HUES48 (cell line): ENCODE results near the gene CITED1.
A peak's percentile ranks its signal among the peaks of the same experiment; 100 is the strongest.

Source experiments
- H3K27ac ChIP-seq: one replicate; pipeline ENCODE4 v1.7.0; 2013; ENCODE audit warnings: low read depth, low read length, inconsistent platforms
- H3K27me3 ChIP-seq: 2 replicates; pipeline ENCODE4 v1.6.1; 2013; ENCODE audit warnings: mild to moderate bottlenecking, low read length; ENCODE audit not compliant: control insufficient read depth, insufficient read depth
- H3K36me3 ChIP-seq: 2 replicates; pipeline ENCODE4 v1.6.1; 2013; ENCODE audit warnings: low read length; ENCODE audit not compliant: control insufficient read depth, insufficient read depth
- H3K4me1 ChIP-seq: 2 replicates; pipeline ENCODE4 v1.6.1; 2013; ENCODE audit warnings: mild to moderate bottlenecking, low read length; ENCODE audit not compliant: control insufficient read depth, insufficient read depth
- H3K4me3 ChIP-seq: 2 replicates; pipeline ENCODE4 v1.5.1; 2013; ENCODE audit warnings: mild to moderate bottlenecking, low read depth, low read length
- H3K9ac ChIP-seq: 2 replicates; pipeline ENCODE4 v1.6.1; 2013; ENCODE audit warnings: mild to moderate bottlenecking, low read depth, low read length, moderate library complexity
- H3K9me3 ChIP-seq: 2 replicates; pipeline ENCODE4 v1.6.1; 2013; ENCODE audit warnings: low read length; ENCODE audit not compliant: control insufficient read depth, insufficient read depth

CITED1 gene

GRCh38 chrX:72308209-72308565, 2.5 kb upstream of the CITED1 start:
- H3K4me3 ChIP-seq, result peak overlapping the region; percentile 59
- H3K27ac ChIP-seq, result no peak overlapping the region
- H3K9me3 ChIP-seq, result peaks cover 5% of the 10 kb centered on the region; the same call in 1 of the 2 replicates
- no peaks in the 10 kb centered on the region for H3K36me3 ChIP-seq
- peaks cover 12% of the 10 kb centered on the region; the same call in 1 of the 2 replicates for H3K4me1 ChIP-seq
- H3K27me3 ChIP-seq, result peaks cover 78% of the 10 kb centered on the region
- no peak overlapping the region for H3K9ac ChIP-seq

- peak overlapping the region; percentile 59 for H3K4me3 ChIP-seq
- no peak overlapping the region for H3K9ac ChIP-seq
- H3K4me1 ChIP-seq, result peaks cover 12% of the 10 kb centered on the region; the same call in 1 of the 2 replicates
- H3K27ac ChIP-seq, result no peak overlapping the region
- H3K27me3 ChIP-seq, result peaks cover 78% of the 10 kb centered on the region
- peaks cover 10% of the 10 kb centered on the region; the same call in 1 of the 2 replicates for H3K9me3 ChIP-seq
- no peaks in the 10 kb centered on the region for H3K36me3 ChIP-seq
These were observed 1.9 kb upstream of the CITED1 start for GRCh38 chrX:72307646-72308051.

- Histone ChIP-seq H3K9me3 (peaks cover 13% of the 10 kb centered on the region; the same call in 1 of the 2 replicates), H3K4me3 (peak overlapping the region; percentile 59), H3K9ac (no peak overlapping the region), H3K36me3 (no peaks in the 10 kb centered on the region), H3K4me1 (peaks cover 12% of the 10 kb centered on the region; the same call in 1 of the 2 replicates), H3K27me3 (peaks cover 84% of the 10 kb centered on the region), H3K27ac (no peak overlapping the region)
These were observed 1.3 kb upstream of the CITED1 start for GRCh38 chrX:72306851-72307645.

- peaks cover 92% of the 10 kb centered on the region for H3K27me3 ChIP-seq
- H3K4me1 ChIP-seq, result peaks cover 12% of the 10 kb centered on the region; the same call in 1 of the 2 replicates
- H3K9ac ChIP-seq, result no peak overlapping the region
- no peaks in the 10 kb centered on the region for H3K36me3 ChIP-seq
- no peak overlapping the region for H3K27ac ChIP-seq
- H3K9me3 ChIP-seq, result peaks cover 15% of the 10 kb centered on the region; the same call in 1 of the 2 replicates
- peak overlapping the region; percentile 59 for H3K4me3 ChIP-seq
These were observed 529 bp upstream of the CITED1 start for GRCh38 chrX:72306085-72306801.

GRCh38 chrX:72304877-72305276, 837 bp downstream of the CITED1 start:
- H3K36me3 ChIP-seq, result no peaks in the 10 kb centered on the region
- H3K27ac ChIP-seq, result no peak overlapping the region
- peaks cover 12% of the 10 kb centered on the region; the same call in 1 of the 2 replicates for H3K4me1 ChIP-seq
- peak overlapping the region; percentile 57 for H3K4me3 ChIP-seq
- H3K9ac ChIP-seq, result no peak overlapping the region
- H3K9me3 ChIP-seq, result peaks cover 15% of the 10 kb centered on the region; the same call in 1 of the 2 replicates
- H3K27me3 ChIP-seq, result peaks cover 90% of the 10 kb centered on the region

DNA sequence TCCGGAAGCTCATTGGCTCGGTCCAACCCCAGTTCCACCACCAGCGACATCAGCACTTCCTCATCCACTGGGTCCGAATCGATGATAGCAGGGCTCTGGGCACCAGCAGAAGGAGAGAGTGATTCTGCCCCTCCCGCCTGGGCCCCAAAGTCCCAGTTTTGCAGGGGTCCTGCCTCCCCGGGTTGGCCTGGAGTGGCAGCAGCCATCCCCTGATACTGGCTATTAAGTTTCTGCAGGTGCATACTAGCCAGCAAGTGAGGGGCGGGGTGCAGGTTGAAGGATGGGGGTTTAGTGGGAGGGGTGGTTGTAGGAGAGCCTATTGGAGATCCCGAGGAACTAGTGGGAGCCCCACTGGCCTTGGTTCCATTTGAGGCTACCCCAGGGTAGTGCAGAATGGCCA, 3.9 kb downstream of the CITED1 start:
- H3K4me3 ChIP-seq, result no peak overlapping the region
- H3K9me3 ChIP-seq, result peaks cover 22% of the 10 kb centered on the region; the same call in 1 of the 2 replicates
- no peaks in the 10 kb centered on the region for H3K36me3 ChIP-seq
- no peak overlapping the region for H3K27ac ChIP-seq
- no peaks in the 10 kb centered on the region for H3K4me1 ChIP-seq
- H3K27me3 ChIP-seq, result peaks cover 64% of the 10 kb centered on the region
- H3K9ac ChIP-seq, result no peak overlapping the region

DNA sequence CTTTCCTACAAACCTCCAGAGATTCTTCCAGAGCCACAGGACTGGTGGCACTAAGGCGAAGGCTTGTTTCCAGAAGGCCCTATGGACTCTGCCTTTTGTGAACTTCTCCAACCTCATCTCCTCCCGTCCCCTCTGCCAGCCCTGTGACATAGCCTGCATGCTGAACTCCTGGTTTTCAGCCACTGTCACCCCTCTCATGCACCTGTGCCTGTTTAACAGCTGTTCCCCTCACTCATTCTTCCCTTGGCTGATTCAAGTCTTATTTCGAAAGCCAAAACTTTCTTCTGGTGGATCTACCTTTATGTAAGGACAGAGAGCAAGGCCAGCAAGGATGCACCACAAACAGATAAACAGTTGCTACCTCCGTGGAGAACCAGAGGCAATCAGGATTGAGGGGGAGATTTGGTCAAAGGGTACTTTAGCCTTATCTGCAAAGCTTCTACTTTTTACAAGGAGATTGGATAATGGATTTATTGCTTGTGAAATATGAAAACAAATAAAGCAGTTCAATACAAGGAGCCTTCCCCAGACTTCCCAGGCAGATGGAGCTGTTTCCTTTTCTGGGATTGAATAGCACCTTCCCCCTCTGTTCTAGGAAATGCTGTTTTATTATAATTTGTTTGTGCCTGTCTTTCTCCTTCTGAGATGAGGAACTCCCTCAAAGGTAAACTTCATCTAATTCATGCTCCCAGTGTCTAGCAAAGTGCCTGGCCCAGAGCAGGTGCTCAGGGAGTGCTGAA, 5.7 kb downstream of the CITED1 start:
- Histone ChIP-seq H3K9me3 (peaks cover 22% of the 10 kb centered on the region; the same call in 1 of the 2 replicates), H3K27ac (no peak overlapping the region), H3K4me3 (no peak overlapping the region), H3K9ac (no peak overlapping the region), H3K27me3 (peaks cover 51% of the 10 kb centered on the region), H3K4me1 (no peaks in the 10 kb centered on the region), H3K36me3 (no peaks in the 10 kb centered on the region)

GRCh38 chrX:72297953-72298730, 7.6 kb downstream of the CITED1 start:
- Histone ChIP-seq H3K36me3 (no peaks in the 10 kb centered on the region), H3K4me3 (no peak overlapping the region), H3K4me1 (no peaks in the 10 kb centered on the region), H3K27me3 (peaks cover 32% of the 10 kb centered on the region), H3K27ac (no peak overlapping the region), H3K9ac (no peak overlapping the region), H3K9me3 (peaks cover 19% of the 10 kb centered on the region; the same call in 1 of the 2 replicates)

- no peak overlapping the region for H3K4me3 ChIP-seq
These were observed 8.7 kb downstream of the CITED1 start for GRCh38 chrX:72296991-72297390.

DNA sequence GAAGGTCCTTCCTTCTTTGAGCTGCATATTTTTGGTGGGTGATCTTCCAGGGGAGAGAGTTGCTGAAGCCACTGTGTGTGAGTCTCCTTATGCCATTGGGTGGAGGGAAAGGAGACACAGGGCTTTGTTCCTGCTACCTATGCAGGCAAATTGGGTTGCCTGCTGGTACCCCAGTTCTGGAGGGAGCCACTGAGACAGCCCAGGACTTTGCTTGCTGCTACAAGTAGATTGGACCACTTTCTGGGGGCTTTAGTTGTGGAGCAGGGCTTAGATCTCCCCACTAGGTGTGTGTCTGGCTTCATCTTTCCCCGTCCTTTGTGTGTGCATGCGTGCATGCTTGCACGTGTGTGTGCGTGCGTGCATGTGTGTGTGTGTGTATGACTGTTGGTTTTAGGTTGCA, 10.0 kb downstream of the CITED1 start:
- no peak overlapping the region for H3K9ac ChIP-seq
- H3K27ac ChIP-seq, result no peak overlapping the region
- peaks cover 9% of the 10 kb centered on the region for H3K27me3 ChIP-seq
- H3K4me1 ChIP-seq, result no peaks in the 10 kb centered on the region
- H3K9me3 ChIP-seq, result peaks cover 9% of the 10 kb centered on the region; the same call in 1 of the 2 replicates
- H3K36me3 ChIP-seq, result no peaks in the 10 kb centered on the region
- no peak overlapping the region for H3K4me3 ChIP-seq

More at GRCh38 chrX:72296991-72297390, 8.7 kb downstream of the CITED1 start:
- no peaks in the 10 kb centered on the region for H3K4me1 ChIP-seq
- H3K27me3 ChIP-seq, result peaks cover 21% of the 10 kb centered on the region
- H3K9ac ChIP-seq, result no peak overlapping the region
- H3K27ac ChIP-seq, result no peak overlapping the region
- peaks cover 11% of the 10 kb centered on the region; the same call in 1 of the 2 replicates for H3K9me3 ChIP-seq
- no peaks in the 10 kb centered on the region for H3K36me3 ChIP-seq
